ENCODE data around the gene PGAP3. TPM values are rescaled to one million over a fixed set of nuclear protein-coding genes. Genes with fewer than 3 reads are reported as not detected.
A peak's percentile ranks its signal among the peaks of the same experiment; 100 is the strongest.

Gene PGAP3
- total RNA-seq, 2 experiments from 2014 or later: 6.4 to 7.4 TPM

DNA sequence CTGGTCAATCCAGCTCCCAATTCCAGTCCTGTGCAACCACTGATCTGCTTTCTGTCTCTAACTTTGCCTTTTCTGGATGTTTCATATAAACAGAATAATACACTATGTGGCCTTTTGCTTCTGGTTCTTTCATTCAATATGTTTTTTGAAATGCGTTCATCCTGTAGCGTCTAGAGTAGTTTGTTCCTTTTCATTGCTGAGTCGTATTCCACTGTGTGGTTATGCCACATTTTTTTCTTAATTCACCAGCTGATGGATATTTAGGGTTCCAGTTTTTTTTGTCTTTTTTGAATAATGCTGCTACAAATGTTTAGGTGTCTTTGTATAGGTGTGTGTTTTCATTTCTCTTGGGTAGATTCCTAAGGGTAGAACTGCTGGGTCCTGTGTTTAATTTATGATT is 44.7 kb upstream of the PGAP3 start:
- Mint-ChIP-seq H3K9me3 (no peaks in the 10 kb centered on the region), H3K27ac (no peak overlapping the region), H3K36me3 (ENCODE audit: low read depth) (peaks cover 6% of the 10 kb centered on the region), H3K4me1 (ENCODE audit: low read depth) (peaks cover 15% of the 10 kb centered on the region), H3K4me3 (peak overlapping the region; percentile 17), H3K27me3 (peaks cover 2% of the 10 kb centered on the region)
- ChIA-PET CTCF (interaction anchor here (1.4 to 6.3 kb wide), 3 partner anchors 21 to 110 kb away, joined by 5 to 54 read pairs (median 52); no protein-coding TSS in a partner anchor), POLR2A (interaction anchor here (0.7 to 4.0 kb wide), 3 partner anchors 11 to 116 kb away, joined by 3 to 13 read pairs (median 4); partner anchors contain the start of gene PGAP3)
- ATAC-seq (no peak), DNase-seq (no peak)
- TF ChIP-seq, protein P1, sequence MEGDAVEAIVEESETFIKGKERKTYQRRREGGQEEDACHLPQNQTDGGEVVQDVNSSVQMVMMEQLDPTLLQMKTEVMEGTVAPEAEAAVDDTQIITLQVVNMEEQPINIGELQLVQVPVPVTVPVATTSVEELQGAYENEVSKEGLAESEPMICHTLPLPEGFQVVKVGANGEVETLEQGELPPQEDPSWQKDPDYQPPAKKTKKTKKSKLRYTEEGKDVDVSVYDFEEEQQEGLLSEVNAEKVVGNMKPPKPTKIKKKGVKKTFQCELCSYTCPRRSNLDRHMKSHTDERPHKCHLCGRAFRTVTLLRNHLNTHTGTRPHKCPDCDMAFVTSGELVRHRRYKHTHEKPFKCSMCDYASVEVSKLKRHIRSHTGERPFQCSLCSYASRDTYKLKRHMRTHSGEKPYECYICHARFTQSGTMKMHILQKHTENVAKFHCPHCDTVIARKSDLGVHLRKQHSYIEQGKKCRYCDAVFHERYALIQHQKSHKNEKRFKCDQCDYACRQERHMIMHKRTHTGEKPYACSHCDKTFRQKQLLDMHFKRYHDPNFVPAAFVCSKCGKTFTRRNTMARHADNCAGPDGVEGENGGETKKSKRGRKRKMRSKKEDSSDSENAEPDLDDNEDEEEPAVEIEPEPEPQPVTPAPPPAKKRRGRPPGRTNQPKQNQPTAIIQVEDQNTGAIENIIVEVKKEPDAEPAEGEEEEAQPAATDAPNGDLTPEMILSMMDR (IDR thresholded peaks at IDR 0.05): no peak
- intact Hi-C loops (cut with micrococcal nuclease): loop anchor here (5.0 kb wide), 1 partner anchor 45 kb away; the partner anchor contains the start of gene PGAP3

DNA sequence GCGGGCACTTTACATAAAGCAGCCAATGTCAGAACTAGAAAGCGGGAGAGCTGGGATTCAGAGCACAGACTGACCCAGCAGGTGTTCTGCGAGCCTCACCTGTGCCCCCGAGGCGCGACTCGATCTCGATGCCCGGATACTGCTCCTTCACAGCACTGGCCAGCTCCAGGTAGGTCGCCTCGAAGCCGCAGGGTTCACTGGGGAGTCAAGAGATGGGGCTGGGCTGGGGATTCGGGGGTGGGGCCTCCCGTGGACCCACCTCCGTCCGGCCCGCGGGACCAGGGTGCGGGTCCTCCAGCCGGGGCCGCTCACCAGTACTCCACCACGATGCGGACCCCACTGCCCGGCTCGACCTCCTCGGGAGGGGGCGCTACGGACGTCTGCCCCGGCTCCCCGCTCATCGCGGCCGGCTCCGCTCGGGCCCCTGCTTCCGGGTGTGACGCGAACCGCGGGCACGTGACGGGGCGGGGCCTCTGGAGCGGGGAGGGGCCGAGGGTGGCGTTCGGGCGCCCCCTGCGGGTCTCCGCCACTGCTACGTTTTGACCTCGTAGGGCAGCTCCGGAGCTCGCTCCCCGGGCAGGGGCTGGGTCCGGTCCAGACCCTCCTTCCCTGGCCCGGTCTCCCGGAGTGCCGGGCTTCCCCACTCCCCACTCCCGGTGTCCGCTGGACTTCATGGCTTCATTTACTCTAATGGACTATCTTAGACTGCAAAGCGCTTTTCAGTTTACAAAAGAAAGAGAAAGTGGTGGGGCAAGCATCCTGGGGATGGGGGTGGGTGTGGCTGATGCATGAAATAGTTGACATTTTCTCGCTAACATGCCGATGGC is 42.5 kb upstream of the PGAP3 start, which contains the start of gene MIEN1:
Gene MIEN1 (minus strand): TSS at position 438 of the 827 bp plus-strand sequence. CDS start 37 bp downstream, at position 401.
- Mint-ChIP-seq H3K4me1 (ENCODE audit: low read depth) (peaks cover 17% of the 10 kb centered on the region), H3K9me3 (no peaks in the 10 kb centered on the region), H3K36me3 (ENCODE audit: low read depth) (peaks cover 16% of the 10 kb centered on the region), H3K4me3 (peak within 1 kb of the TSS; percentile 93), H3K27ac (peak within 1 kb of the TSS; percentile 91), H3K27me3 (no peaks in the 10 kb centered on the region)
- ChIA-PET POLR2A (interaction anchor here (0.5 to 4.0 kb wide), 16 partner anchors 13 to 250 kb away, joined by 3 to 16 read pairs (median 4); partner anchors contain the start of genes ERBB2, IKZF3, PGAP3 and PPP1R1B), CTCF (interaction anchor here (0.7 to 6.3 kb wide), 34 partner anchors 11 to 324 kb away, joined by 3 to 54 read pairs (median 4); partner anchors contain the start of genes IKZF3, MED24, PGAP3 and PNMT)
- TF ChIP-seq, protein P1 (IDR thresholded peaks at IDR 0.05): peak; percentile 99
- DNase-seq (peak; percentile 94), ATAC-seq (peak; percentile 96)
- intact Hi-C loops (cut with micrococcal nuclease): loop anchor here (5.0 kb wide), 1 partner anchor 43 kb away; the partner anchor contains the start of gene PGAP3

DNA sequence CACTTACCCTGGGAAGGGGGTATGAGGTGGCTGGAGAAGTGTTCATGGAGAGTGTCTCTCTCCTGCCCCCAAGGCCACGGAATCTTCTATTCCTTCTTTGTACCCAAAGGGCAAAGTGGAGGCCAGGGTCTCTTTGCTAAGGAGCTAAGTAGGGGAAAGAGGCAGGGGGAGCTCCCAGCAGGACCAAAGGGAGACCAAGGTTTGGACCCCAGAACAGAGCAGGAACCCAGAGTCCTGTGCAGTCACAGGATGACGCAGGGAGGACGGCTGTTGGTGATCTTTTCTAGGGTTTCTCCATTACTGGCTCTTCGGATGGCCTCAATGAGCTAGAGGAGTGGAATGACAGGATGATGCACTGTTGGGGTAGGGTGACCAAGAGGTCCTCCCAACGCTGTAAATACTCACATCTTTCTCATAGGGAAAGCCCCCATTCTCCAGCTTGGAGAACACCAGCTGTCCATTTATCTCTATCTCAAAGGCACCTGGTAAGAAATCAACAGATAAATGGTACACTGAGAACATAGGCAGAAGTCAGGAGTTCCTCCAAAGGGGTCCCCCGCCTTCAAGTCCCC is 41.5 kb upstream of the PGAP3 start:
- Mint-ChIP-seq H3K4me3 (peak overlapping the region; percentile 93), H3K4me1 (ENCODE audit: low read depth) (peaks cover 17% of the 10 kb centered on the region), H3K27ac (peak overlapping the region; percentile 91), H3K27me3 (no peaks in the 10 kb centered on the region), H3K9me3 (no peaks in the 10 kb centered on the region), H3K36me3 (ENCODE audit: low read depth) (peaks cover 16% of the 10 kb centered on the region)
- ATAC-seq (no peak), DNase-seq (no peak)
- intact Hi-C loops (cut with micrococcal nuclease): no loop called here
- ChIA-PET CTCF (interaction anchor here (0.7 to 6.3 kb wide), 26 partner anchors 10 to 325 kb away, joined by 3 to 54 read pairs (median 4); partner anchors contain the start of genes IKZF3, MED24, PGAP3 and PNMT), POLR2A (interaction anchor here (0.5 to 4.0 kb wide), 18 partner anchors 14 to 251 kb away, joined by 3 to 16 read pairs (median 3); partner anchors contain the start of genes ERBB2, IKZF3, PGAP3 and PPP1R1B)
- TF ChIP-seq, protein P1 (IDR thresholded peaks at IDR 0.05): no peak

DNA sequence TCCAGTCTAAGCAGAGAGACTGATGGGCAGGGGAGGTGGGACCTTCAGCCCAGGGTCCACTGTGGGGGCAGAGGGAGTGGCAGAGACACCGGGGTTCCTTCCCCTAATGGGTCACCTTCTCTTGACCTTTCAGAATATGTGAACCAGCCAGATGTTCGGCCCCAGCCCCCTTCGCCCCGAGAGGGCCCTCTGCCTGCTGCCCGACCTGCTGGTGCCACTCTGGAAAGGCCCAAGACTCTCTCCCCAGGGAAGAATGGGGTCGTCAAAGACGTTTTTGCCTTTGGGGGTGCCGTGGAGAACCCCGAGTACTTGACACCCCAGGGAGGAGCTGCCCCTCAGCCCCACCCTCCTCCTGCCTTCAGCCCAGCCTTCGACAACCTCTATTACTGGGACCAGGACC is 39.7 kb upstream of the PGAP3 start:
- ATAC-seq: no peak
- TF ChIP-seq, protein P1 (IDR thresholded peaks at IDR 0.05): no peak
- DNase-seq: no peak
- ChIA-PET POLR2A (no interaction called here), CTCF (no interaction called here)
- Mint-ChIP-seq H3K4me1 (ENCODE audit: low read depth) (peaks cover 17% of the 10 kb centered on the region), H3K27ac (no peak overlapping the region), H3K9me3 (no peaks in the 10 kb centered on the region), H3K4me3 (no peak overlapping the region), H3K27me3 (no peaks in the 10 kb centered on the region), H3K36me3 (ENCODE audit: low read depth) (peaks cover 16% of the 10 kb centered on the region)
- intact Hi-C loops (cut with micrococcal nuclease): no loop called here

All from activated CD8-positive, alpha-beta T cell treated with anti-CD3 and anti-CD28 coated beads for 36 hours (primary cell).